GM12875 (cell line): ENCODE measurements around the gene BLOC1S4.

Source experiments
- H3K4me3 ChIP-seq: one replicate; pipeline ENCODE4 v1.5.1; 2011; ENCODE audit warnings: low read depth, low read length, control low read depth
- TF ChIP-seq, protein P1 (sequence below): IDR thresholded peaks from 2 replicates; pipeline ENCODE4 v1.5.1; 2011; ENCODE audit warnings: low read depth, mild to moderate bottlenecking, control low read depth, inconsistent platforms, low read length, moderate library complexity, borderline replicate concordance; ENCODE audit not compliant: insufficient read depth

Gene BLOC1S4

DNA sequence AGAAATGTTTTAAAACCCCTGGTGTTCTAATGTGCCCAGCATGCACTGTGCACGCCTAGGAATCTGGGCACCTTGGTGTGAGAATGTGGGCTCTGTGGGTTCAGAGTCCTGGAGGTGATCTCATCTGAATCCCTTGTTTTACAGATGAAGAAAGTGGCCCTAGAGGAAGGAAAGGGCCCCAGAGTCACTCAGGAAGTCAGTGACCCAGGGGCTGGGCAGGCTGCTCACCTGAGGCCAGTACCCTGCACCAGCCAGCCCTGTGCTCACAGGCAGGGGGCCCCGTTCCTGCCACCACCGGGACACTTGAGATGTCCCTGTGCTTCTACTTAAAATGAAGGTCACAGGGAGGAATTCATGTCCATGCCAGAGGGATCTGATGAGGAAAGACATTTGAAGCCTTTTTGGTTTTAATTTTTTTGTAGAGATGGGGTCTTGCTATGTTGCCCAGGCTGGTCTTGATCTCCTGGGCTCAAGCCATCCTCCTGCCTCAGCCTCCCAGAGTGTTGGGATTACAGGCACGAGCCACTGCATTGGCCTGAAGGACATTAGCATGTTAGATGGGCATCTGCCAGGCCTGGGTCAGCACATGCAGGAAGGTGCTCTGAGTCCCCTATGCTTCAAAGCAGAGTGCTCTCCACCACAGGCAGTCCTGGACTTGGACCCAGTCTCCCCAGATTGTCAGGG, 29.7 kb upstream of the BLOC1S4 start:
- no peak overlapping the region for H3K4me3 ChIP-seq
- TF ChIP-seq, protein P1, sequence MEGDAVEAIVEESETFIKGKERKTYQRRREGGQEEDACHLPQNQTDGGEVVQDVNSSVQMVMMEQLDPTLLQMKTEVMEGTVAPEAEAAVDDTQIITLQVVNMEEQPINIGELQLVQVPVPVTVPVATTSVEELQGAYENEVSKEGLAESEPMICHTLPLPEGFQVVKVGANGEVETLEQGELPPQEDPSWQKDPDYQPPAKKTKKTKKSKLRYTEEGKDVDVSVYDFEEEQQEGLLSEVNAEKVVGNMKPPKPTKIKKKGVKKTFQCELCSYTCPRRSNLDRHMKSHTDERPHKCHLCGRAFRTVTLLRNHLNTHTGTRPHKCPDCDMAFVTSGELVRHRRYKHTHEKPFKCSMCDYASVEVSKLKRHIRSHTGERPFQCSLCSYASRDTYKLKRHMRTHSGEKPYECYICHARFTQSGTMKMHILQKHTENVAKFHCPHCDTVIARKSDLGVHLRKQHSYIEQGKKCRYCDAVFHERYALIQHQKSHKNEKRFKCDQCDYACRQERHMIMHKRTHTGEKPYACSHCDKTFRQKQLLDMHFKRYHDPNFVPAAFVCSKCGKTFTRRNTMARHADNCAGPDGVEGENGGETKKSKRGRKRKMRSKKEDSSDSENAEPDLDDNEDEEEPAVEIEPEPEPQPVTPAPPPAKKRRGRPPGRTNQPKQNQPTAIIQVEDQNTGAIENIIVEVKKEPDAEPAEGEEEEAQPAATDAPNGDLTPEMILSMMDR, result no peak

DNA sequence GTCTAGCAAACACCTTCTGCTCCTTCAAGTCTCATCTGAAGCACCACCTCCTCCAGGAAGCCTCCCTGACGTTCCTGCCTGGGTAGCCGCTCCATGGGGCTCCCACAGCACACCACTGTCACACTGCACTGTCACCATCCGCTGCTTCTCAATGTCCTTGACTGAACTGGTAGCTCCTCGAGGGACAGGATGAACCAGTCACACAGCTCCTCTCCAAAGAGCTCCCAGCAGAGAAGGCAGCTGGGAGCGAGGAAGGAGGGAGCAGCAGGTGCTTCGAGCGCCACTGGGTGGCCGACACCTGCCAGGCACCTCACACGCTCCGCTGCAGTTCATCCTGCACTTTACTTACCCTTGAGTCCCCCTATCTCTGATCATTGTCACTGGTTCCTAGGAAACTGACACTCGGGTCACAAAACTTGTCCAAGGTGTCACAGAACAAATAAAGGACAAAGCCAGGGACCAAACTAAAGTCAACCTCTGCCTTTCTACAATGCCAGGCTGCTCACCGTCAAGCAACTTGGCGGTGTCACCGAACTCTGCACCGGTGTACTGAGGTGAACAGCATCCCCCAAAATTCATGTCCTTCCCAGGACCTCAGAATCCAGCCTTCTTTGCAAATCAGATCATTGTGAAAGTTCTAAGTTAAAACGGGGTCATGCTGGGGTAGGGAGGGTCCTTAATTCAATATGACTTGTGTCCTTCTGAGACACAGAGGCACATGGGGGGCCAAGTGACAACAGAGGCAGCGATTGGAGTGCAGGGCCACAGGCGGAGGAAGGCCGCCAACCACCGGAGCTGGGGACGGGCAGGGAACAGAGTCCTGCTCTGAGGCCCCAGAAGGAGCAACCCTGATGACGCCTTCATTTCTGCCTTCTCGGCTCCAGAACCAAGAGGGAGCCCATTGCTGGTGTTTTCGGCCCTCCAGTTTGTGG, 27.8 kb upstream of the BLOC1S4 start:
- TF ChIP-seq, protein P1, result no peak
- no peak overlapping the region for H3K4me3 ChIP-seq

DNA sequence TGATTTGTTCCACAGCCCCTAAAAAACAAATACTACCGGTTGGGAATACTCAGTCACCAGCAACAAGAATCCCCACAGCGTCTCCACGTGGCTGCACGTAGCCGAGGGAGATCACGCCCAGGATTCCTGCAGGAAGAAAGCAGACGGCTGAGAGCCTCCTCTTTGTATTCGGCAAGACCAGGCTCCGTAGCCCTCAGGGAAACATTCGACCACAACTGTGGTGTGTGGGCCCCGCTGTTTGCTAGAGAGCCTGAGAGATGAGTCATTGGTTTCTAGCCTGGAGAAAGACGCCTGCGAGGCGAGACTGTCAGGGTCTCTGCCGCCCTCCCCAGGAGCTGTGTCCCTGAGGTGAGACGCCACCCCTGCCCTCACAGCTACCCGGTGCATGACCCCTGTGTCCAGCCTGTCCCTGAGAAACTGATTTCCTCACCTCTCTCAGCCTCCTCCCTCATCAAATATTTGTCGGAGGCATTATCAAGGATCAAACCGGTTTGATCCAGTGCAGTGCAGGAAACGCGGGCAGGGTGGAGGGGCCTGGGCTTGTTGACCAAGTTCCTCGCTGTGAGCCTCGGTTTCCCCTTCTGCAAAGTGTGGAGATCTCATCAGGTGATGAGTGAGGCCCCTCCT, 27.0 kb upstream of the BLOC1S4 start:
- TF ChIP-seq, protein P1, result no peak
- no peak overlapping the region for H3K4me3 ChIP-seq

GRCh38 chr4:6689506-6689960, 26.4 kb upstream of the BLOC1S4 start:
- no peak overlapping the region for H3K4me3 ChIP-seq
- TF ChIP-seq, protein P1, result no peak

GRCh38 chr4:6692379-6692778, 23.6 kb upstream of the BLOC1S4 start:
- TF ChIP-seq, protein P1, result no peak
- H3K4me3 ChIP-seq, result no peak overlapping the region

DNA sequence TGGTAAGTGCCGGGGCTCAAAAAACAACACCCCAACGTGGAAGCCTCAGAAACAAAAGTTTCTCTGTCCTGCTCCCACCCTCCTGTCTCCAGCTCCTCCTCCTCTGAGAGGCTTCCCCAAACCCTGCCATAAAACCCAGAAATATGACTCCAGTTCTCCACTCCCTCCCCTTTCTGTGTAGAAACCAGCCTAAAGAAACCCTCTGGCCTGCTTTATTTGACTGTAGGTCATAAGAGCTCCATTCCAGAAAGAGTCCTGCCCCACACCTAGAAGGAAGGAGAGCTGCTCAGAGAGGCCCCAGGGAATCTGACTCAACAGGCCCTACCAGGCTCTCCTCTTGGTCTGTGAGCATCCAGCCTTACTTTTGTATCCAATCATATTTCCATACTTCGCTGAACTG, 23.2 kb upstream of the BLOC1S4 start:
- no peak overlapping the region for H3K4me3 ChIP-seq
- TF ChIP-seq, protein P1, result no peak
